Esophagus muscularis mucosa (tissue), 4 donors: Measurements from ENCODE around the gene MACC1.

Experiments used
- CTCF ChIP-seq, 3 experiments: fragments of 200-600 bp in 2 of 3; fragments of 450-650 bp in 1 of 3; sonication (generic) in 2 of 3; IDR thresholded peaks; one replicate each; pipeline ENCODE4 v1.5.1; 2017 to 2019; ENCODE audit warnings: antibody characterized with exemption in 3 of 3, mild to moderate bottlenecking in 2 of 3, moderate library complexity in 1 of 3
- EP300 ChIP-seq: sonication (generic); formaldehyde crosslinking; IDR thresholded peaks from one replicate; pipeline ENCODE4 v1.6.1; 2017; ENCODE audit warnings: antibody characterized with exemption
- POLR2A ChIP-seq: fragments of 450-650 bp; IDR thresholded peaks from one replicate; pipeline ENCODE4 v1.6.1; 2017; ENCODE audit warnings: antibody characterized with exemption, moderate library complexity, mild to moderate bottlenecking, low read depth
- POLR2AphosphoS5 ChIP-seq, 2 donors: sonication (generic); formaldehyde crosslinking; IDR thresholded peaks; one replicate each; pipeline ENCODE4 v1.6.1; 2017; ENCODE audit warnings: antibody characterized with exemption in 2 of 2

GRCh38 chr7:20190560-20191390, 26.4 kb downstream of the MACC1 start:
- TF ChIP-seq POLR2A (no peak), POLR2AphosphoS5 (IDR thresholded peaks at IDR 0.05) (no peak), CTCF (IDR thresholded peaks at IDR 0.05) (no peak), EP300 (no peak)
